ENCODE measurements around the gene HCN2. TPM values are rescaled to one million over a fixed set of nuclear protein-coding genes. Genes with fewer than 3 reads are reported as not detected.

HCN2 gene
- total and polyA plus RNA-seq, 2 of the 13 experiments (the other 11 are each of a cell fraction or from before 2014, with no cell fraction given) = 0.01 TPM; not detected in 1

- TF ChIP-seq POGK (CRISPR knock-in tag; conservative IDR thresholded peaks at IDR 0.05) (0 out of 2 replicates have a peak, but pooled peaks have one; percentile 20), HIVEP1 (CRISPR knock-in tag; IDR thresholded peaks at IDR 0.05) (peak; percentile 75), CENPBD1 (CRISPR knock-in tag; IDR thresholded peaks at IDR 0.05; ENCODE audit: borderline replicate concordance, low read depth) (no peak), SP4 (CRISPR knock-in tag; IDR thresholded peaks at IDR 0.05) (peak; percentile 71), PRDM15 (CRISPR knock-in tag; IDR thresholded peaks at IDR 0.05) (no peak), MTA1 (CRISPR knock-in tag; IDR thresholded peaks at IDR 0.05; ENCODE audit: borderline replicate concordance) (no peak), ZNF879 (CRISPR knock-in tag; IDR thresholded peaks at IDR 0.05) (no peak), ZGPAT (CRISPR knock-in tag; IDR thresholded peaks at IDR 0.05) (peak; percentile 84), MEIS1 (CRISPR knock-in tag; IDR thresholded peaks at IDR 0.05; ENCODE audit: borderline replicate concordance) (no peak), KLF15 (CRISPR knock-in tag; IDR thresholded peaks at IDR 0.05; ENCODE audit: borderline replicate concordance) (0 out of 2 replicates have a peak, but pooled peaks have one; percentile 65), TRIM24 (CRISPR knock-in tag; IDR thresholded peaks at IDR 0.05) (no peak), PHF20 (CRISPR knock-in tag; IDR thresholded peaks at IDR 0.05) (peak; percentile 48; the same call in 1 of the 2 replicates), TMF1 (CRISPR knock-in tag; IDR thresholded peaks at IDR 0.05; ENCODE audit: low read depth) (peak; percentile 53; the same call in 1 of the 2 replicates), LBX2 (CRISPR knock-in tag; IDR thresholded peaks at IDR 0.05; ENCODE audit: borderline replicate concordance) (no peak), SIN3B (IDR thresholded peaks at IDR 0.05; ENCODE audit: low read length) (no peak)
These were observed 75.3 kb downstream of the HCN2 start (continued) for GRCh38 chr19:664913-665443.

All from HepG2 (cell line).